HCT116 (cell line): ENCODE measurements around the gene CORO2B.

Source experiments
- CEBPB ChIP-seq: IDR thresholded peaks from 2 replicates; pipeline ENCODE4 v1.6.1; 2012; ENCODE audit warnings: low read depth
- EZH2 ChIP-seq: fragments of 200-600 bp; sonication (generic); IDR thresholded peaks from 2 replicates; pipeline ENCODE4 v1.6.1; 2017; ENCODE audit warnings: antibody characterized with exemption, mixed run types
- POLR2AphosphoS5 ChIP-seq: IDR thresholded peaks from 2 replicates; pipeline ENCODE4 v1.6.1; 2011; ENCODE audit warnings: mild to moderate bottlenecking, low read depth, low read length, moderate library complexity
- RAD21 ChIP-seq: IDR thresholded peaks from 2 replicates; pipeline ENCODE4 v1.6.1; 2012; ENCODE audit warnings: low read depth, mild to moderate bottlenecking
- TCF7L2 ChIP-seq: IDR thresholded peaks from 2 replicates; pipeline ENCODE4 v1.7.0; 2011; ENCODE audit warnings: borderline replicate concordance, inconsistent platforms; ENCODE audit not compliant: insufficient read depth, insufficient read length; ENCODE audit errors: extremely low read depth
- ZNF274 ChIP-seq: fragments of 200-500 bp; sonication (Bioruptor generic); IDR thresholded peaks from 2 replicates; pipeline ENCODE4 v1.6.1; 2014; ENCODE audit warnings: mild to moderate bottlenecking, low read depth, low read length, inconsistent platforms
- TF ChIP-seq, protein P1 (sequence below), 3 experiments: fragments of 200-600 bp in 1 of 3; sonication (generic) in 1 of 3; IDR thresholded peaks in 2 of 3; conservative IDR thresholded peaks in 1 of 3; 2 replicates each; pipeline ENCODE4 v1.5.1; 2012 to 2017; ENCODE audit warnings: low read depth in 2 of 3, low read length in 2 of 3, antibody characterized with exemption in 1 of 3, borderline replicate concordance in 1 of 3, control low read depth in 1 of 3, mild to moderate bottlenecking in 1 of 3, mixed read lengths in 1 of 3, mixed run types in 1 of 3, moderate library complexity in 1 of 3; ENCODE audit not compliant: insufficient read depth in 1 of 3

DNA sequence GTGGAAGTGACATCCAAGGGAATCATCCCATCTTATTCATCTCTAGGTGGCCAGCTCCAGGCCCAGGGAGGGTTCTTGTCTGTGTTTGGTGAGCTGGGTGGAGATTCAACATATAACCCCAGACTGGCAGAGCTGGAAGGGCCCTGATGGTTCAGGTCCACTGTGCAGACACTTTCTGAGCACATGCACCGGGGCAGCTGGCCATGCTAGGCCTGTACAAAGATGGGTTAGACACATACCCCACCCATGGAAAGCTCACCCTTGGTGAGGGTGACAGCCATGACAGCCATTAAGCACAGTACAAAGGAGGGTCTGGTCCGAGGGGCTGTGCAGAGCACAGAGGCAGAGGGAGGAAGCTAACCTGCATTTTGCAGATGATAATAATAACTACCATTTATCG lies 100.4 kb downstream of the CORO2B start:
- TF ChIP-seq CEBPB (no peak), POLR2AphosphoS5 (no peak), ZNF274 (no peak), EZH2 (no peak), TCF7L2 (no peak), RAD21 (no peak)
- TF ChIP-seq, protein P1, sequence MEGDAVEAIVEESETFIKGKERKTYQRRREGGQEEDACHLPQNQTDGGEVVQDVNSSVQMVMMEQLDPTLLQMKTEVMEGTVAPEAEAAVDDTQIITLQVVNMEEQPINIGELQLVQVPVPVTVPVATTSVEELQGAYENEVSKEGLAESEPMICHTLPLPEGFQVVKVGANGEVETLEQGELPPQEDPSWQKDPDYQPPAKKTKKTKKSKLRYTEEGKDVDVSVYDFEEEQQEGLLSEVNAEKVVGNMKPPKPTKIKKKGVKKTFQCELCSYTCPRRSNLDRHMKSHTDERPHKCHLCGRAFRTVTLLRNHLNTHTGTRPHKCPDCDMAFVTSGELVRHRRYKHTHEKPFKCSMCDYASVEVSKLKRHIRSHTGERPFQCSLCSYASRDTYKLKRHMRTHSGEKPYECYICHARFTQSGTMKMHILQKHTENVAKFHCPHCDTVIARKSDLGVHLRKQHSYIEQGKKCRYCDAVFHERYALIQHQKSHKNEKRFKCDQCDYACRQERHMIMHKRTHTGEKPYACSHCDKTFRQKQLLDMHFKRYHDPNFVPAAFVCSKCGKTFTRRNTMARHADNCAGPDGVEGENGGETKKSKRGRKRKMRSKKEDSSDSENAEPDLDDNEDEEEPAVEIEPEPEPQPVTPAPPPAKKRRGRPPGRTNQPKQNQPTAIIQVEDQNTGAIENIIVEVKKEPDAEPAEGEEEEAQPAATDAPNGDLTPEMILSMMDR (IDR thresholded peaks at IDR 0.05 in 2 of 3, conservative IDR thresholded peaks at IDR 0.05 in 1 of 3; ENCODE audit: borderline replicate concordance in 1 of 3, insufficient read depth in 1 of 3, low read depth in 2 of 3, low read length in 2 of 3), result no peak
